ENCODE data around the gene GRID1. TPM values are rescaled to one million over a fixed set of nuclear protein-coding genes. Genes with fewer than 3 reads are reported as not detected.

GRID1 gene
- total RNA-seq, 2 donors from 2014 or later = 0.37 to 0.67 TPM

DNA sequence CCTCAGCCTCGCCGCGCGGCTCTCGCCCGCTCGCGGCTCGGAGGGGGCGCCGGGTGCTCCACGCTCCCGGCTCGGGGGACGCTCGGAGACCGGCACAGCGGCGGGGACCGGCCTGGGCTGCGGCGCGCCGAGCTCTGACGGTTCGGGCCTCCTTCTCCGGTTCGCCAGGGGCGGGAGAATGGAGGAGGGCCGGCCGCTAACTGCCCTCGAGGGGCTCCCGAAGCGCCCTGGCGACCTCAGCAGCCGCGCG is 232 bp upstream of the GRID1 start:
- Histone ChIP-seq H3K27ac (no peak overlapping the region), H3K4me1 (peaks cover 0 to 42% of the 10 kb centered on the region in 2 donors), H3K9me3 (no peaks in the 10 kb centered on the region), H3K36me3 (no peaks in the 10 kb centered on the region), H3K4me3 (peak overlapping the region; percentile 31 to 57), H3K27me3 (peaks cover 15 to 22% of the 10 kb centered on the region in 2 donors)
- TF ChIP-seq, protein P1, sequence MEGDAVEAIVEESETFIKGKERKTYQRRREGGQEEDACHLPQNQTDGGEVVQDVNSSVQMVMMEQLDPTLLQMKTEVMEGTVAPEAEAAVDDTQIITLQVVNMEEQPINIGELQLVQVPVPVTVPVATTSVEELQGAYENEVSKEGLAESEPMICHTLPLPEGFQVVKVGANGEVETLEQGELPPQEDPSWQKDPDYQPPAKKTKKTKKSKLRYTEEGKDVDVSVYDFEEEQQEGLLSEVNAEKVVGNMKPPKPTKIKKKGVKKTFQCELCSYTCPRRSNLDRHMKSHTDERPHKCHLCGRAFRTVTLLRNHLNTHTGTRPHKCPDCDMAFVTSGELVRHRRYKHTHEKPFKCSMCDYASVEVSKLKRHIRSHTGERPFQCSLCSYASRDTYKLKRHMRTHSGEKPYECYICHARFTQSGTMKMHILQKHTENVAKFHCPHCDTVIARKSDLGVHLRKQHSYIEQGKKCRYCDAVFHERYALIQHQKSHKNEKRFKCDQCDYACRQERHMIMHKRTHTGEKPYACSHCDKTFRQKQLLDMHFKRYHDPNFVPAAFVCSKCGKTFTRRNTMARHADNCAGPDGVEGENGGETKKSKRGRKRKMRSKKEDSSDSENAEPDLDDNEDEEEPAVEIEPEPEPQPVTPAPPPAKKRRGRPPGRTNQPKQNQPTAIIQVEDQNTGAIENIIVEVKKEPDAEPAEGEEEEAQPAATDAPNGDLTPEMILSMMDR (IDR thresholded peaks at IDR 0.05) = no peak
- no peak for DNase-seq (ENCODE audit: low spot score)

DNA sequence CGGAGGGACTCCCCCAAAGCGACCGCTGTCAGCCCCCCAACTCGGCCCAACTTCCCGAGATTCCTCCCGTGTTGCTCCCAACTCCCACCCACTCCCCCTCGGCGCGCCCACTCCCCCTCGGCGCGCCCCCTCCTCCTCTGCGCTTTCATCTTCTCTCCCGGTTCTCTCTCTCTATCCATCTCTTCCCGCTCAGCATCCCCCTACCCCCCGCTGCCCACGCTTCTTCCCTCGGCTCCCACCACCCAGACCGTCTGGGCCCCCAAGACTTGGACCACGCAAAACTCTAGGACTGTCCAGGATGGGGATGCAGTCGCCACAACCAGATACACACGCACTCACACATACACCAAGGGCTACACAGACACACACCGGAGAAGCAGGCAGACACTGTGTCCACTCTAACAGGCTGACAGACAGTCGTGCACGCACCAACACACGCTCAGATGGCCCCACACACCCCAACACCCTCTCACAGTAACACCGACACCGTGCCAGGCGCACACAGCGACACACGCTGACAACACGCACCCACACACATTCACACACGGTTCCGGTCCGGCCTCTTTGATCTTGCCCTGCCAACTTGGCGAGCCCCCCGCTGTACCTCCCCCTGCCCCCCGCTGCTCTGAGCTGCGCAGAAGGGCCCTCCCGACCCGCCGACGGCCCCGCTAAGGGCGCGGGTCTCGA is 1.1 kb downstream of the GRID1 start:
- H3K4me3 ChIP-seq = peak overlapping the region; percentile 38 to 57
- no peaks in the 10 kb centered on the region for H3K9me3 ChIP-seq
- H3K4me1 ChIP-seq = peaks cover 0 to 42% of the 10 kb centered on the region in 2 donors
- DNase-seq (ENCODE audit: low spot score) = no peak
- TF ChIP-seq, protein P1 (IDR thresholded peaks at IDR 0.05) = no peak
- no peak overlapping the region for H3K27ac ChIP-seq
- H3K36me3 ChIP-seq = no peaks in the 10 kb centered on the region
- peaks cover 15 to 22% of the 10 kb centered on the region in 2 donors for H3K27me3 ChIP-seq

DNA sequence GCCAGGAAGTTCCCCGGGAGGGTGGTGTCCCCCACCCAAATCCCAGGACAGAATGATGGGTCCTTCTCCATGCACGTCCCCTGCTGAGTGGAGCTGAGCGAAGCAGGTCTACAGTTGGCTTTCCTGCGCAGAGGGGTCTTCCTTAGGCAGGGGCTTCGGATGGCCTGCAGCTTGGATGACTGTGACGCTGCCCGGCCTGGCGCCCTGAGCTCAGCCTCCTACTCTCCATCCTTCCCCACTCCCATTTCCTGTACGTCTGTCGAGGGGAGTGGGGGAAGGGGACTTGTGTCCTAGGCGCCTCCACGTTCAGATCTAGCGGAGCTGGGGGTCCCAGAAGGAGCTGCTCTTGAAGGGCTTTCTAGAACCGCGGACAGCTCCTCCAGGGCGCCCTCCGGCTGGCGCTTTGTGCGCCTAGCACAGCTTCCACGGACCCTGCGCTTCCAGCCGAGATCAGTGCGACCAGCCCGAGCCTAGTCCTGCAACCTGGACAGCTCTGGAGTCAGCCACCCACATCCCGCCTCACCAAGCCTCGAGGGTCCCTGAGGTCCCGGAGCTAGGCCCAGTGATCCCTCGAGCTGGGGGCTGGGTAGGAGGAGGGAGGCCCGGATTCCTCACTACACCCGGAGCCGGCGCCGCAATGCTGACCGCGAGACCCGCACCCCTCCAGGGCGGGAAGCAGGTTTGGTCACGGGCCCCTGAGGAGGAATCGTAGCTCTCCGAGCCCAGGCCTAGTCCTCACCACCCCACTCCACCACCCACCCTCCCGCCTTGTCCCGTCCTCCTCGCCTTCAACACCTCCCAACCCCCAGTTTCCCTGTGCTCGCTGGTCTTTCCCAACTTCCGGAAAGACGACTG is 1.9 kb downstream of the GRID1 start:
- Histone ChIP-seq H3K27ac (no peak overlapping the region), H3K9me3 (no peaks in the 10 kb centered on the region), H3K27me3 (peaks cover 15 to 22% of the 10 kb centered on the region in 2 donors), H3K36me3 (no peaks in the 10 kb centered on the region), H3K4me1 (peaks cover 0 to 42% of the 10 kb centered on the region in 2 donors), H3K4me3 (peak overlapping the region; percentile 38 to 57)
- TF ChIP-seq, protein P1 (IDR thresholded peaks at IDR 0.05) = no peak
- no peak for DNase-seq (ENCODE audit: low spot score)

DNA sequence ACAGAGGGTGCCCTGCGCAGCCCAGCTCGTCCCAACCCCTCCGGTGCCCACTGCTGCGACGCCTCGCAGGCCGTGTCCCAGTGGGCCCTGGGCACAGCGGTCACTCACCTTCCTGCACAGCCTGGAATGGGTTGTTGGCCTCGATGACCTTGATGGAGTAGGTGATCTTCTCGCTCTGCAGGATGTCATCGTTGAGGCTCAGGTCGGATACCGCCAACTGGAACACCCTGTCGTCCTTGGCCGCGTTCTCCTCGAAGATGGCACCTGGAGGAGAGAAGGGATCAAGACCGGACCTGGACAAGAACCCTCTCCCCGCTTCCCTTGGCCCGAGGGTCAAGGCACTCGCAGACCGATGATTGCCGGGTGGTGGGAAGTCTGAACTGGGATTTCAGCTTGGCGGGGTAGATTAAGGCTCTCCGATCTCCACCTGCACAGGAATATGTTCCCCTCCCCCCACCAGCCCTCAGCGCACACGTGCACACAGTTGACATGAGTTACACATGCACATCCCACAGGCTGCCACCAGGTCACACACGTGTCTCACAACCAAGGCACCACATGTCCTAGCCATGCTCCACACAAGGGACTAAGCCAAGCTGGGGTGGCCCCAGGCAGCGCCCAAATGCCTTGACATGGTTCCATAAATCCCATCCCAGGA is 2.6 kb downstream of the GRID1 start:
- H3K4me1 ChIP-seq = peaks cover 0 to 42% of the 10 kb centered on the region in 2 donors
- H3K27ac ChIP-seq = no peak overlapping the region
- H3K9me3 ChIP-seq = no peaks in the 10 kb centered on the region
- peak overlapping the region in 1 of 2 donors; percentile 34 for H3K4me3 ChIP-seq
- DNase-seq (ENCODE audit: low spot score) = no peak
- TF ChIP-seq, protein P1 (IDR thresholded peaks at IDR 0.05) = no peak
- H3K36me3 ChIP-seq = no peaks in the 10 kb centered on the region
- H3K27me3 ChIP-seq = peaks cover 15 to 22% of the 10 kb centered on the region in 2 donors

DNA sequence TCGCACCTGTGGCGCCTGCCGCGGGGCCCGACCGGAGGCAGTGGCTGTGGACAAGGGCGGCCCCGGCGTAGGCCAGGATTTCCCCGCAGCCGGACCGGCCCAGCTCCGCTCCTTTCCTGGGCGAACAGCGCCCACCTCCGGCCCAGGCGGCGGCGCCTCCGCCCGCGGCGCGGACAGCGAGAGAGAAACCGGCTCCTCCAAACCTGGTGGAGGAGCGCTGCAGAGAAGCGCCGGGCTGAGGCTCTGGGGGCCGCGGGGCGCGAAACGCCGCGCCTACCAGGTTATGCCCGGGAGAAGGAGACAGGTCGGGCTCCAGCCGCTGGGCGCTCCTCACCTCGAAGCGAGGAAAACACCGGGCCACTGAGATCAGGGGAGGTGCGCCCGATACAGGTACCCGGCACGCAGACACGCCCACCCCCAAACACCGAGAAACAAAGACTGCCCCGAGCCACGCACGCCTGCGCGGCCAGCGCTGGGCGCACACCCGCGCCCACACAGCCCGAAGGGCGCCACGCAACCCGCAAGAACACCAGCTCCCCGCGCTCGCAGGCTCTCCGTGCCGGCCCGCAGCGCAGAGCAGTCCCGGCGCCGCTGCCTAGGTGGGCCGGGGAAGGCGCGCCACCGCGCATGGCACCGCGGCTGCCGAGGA is 3.3 kb downstream of the GRID1 start:
- Histone ChIP-seq H3K4me1 (peaks cover 0 to 42% of the 10 kb centered on the region in 2 donors), H3K27ac (no peak overlapping the region), H3K4me3 (peak overlapping the region in 1 of 2 donors; percentile 34)

More for the DNA sequence above, 3.3 kb downstream of the GRID1 start:
- Histone ChIP-seq H3K27me3 (peaks cover 15 to 22% of the 10 kb centered on the region in 2 donors), H3K36me3 (no peaks in the 10 kb centered on the region), H3K9me3 (no peaks in the 10 kb centered on the region)
- TF ChIP-seq, protein P1 (IDR thresholded peaks at IDR 0.05) = peak in 1 of 2 donors; percentile 65
- DNase-seq (ENCODE audit: low spot score) = no peak
